IMR-90 (cell line): ENCODE measurements around the gene MTHFD2L. TPM values are rescaled to one million over a fixed set of nuclear protein-coding genes. Genes with fewer than 3 reads are reported as not detected.

Experiments
- ATAC-seq: fragments of 200-7000 bp; cut with Tn5 transposase; 2 replicates; pipeline ENCODE4 v1.9.1; 2020; ENCODE audit warnings: low read depth, mild to moderate bottlenecking, moderate library complexity
- BruUV-seq: library from RNA; stranded (reverse); fragments of 400-500 nt; replicated peaks from 2 replicates; lab custom pipeline; 2021; lab: Mats Ljungman, UMichigan
- CTCF ChIA-PET: fragments of 300-600 bp; formaldehyde crosslinking; extraction: SDS; loops from one replicate; lab custom pipeline; 2021; ENCODE audit warnings: antibody characterized with exemption; lab: Yijun Ruan, JAX
- POLR2A ChIA-PET: fragments of 300-600 bp; sonication (Branson Sonifier 250); formaldehyde crosslinking; loops from one replicate; lab custom pipeline; 2022; ENCODE audit warnings: antibody characterized with exemption; ENCODE audit not compliant: unreplicated experiment; lab: Charles Lee
- DNase-seq: peaks from one replicate; pipeline ENCODE4 v3.0.0; 2013
- H2AFZ ChIP-seq: replicated peaks from 2 replicates; pipeline ENCODE3; 2013; ENCODE audit warnings: low read length, mild to moderate bottlenecking; ENCODE audit not compliant: poor library complexity
- H2AK5ac ChIP-seq: 2 replicates; pipeline ENCODE4 v1.6.1; 2013; ENCODE audit warnings: low read depth, low read length, inconsistent platforms
- H2AK9ac ChIP-seq: replicated peaks from 2 replicates; pipeline ENCODE3; 2013; ENCODE audit warnings: mild to moderate bottlenecking, low read depth, low read length, moderate library complexity; ENCODE audit not compliant: poor library complexity
- H2BK120ac ChIP-seq: 2 replicates; pipeline ENCODE4 v1.6.1; 2013; ENCODE audit warnings: low read depth, low read length, inconsistent platforms
- H2BK15ac ChIP-seq: 3 replicates; pipeline ENCODE4 v1.6.1; 2013; ENCODE audit warnings: low read depth, low read length, inconsistent platforms
- H2BK20ac ChIP-seq: 2 replicates; pipeline ENCODE4 v1.6.1; 2013; ENCODE audit warnings: low read depth, mild to moderate bottlenecking, inconsistent platforms, low read length, moderate library complexity
- H2BK5ac ChIP-seq: 2 replicates; pipeline ENCODE4 v1.6.1; 2013; ENCODE audit warnings: mild to moderate bottlenecking, low read depth, low read length, inconsistent platforms; ENCODE audit not compliant: poor library complexity, severe bottlenecking
- H3K14ac ChIP-seq: replicated peaks from 2 replicates; pipeline ENCODE4 v1.6.1; 2013; ENCODE audit warnings: low read depth, low read length, inconsistent platforms
- H3K18ac ChIP-seq: 2 replicates; pipeline ENCODE4 v1.6.1; 2013; ENCODE audit warnings: low read depth, low read length, control low read depth
- H3K23ac ChIP-seq: 2 replicates; pipeline ENCODE4 v1.6.1; 2013; ENCODE audit warnings: low read depth, low read length, inconsistent platforms
- H3K27ac ChIP-seq: 2 replicates; pipeline ENCODE4 v1.5.1; 2013; ENCODE audit warnings: mild to moderate bottlenecking, control low read depth, low read length; ENCODE audit not compliant: insufficient read depth
- H3K27me3 ChIP-seq: 2 replicates; pipeline ENCODE4 v1.6.1; 2013; ENCODE audit warnings: low read length; ENCODE audit not compliant: control insufficient read depth, insufficient read depth
- H3K36me3 ChIP-seq: 2 replicates; pipeline ENCODE4 v1.6.1; 2013; ENCODE audit warnings: low read length, mixed read lengths; ENCODE audit not compliant: control insufficient read depth, insufficient read depth
- H3K4ac ChIP-seq: 2 replicates; pipeline ENCODE4 v1.6.1; 2013; ENCODE audit warnings: low read depth, low read length, inconsistent platforms
- H3K4me1 ChIP-seq: 2 replicates; pipeline ENCODE4 v1.6.1; 2013; ENCODE audit warnings: low read length, mixed read lengths; ENCODE audit not compliant: control insufficient read depth, insufficient read depth
- H3K4me2 ChIP-seq: 2 replicates; pipeline ENCODE4 v1.6.1; 2013; ENCODE audit warnings: low read depth, mild to moderate bottlenecking, control low read depth, low read length, moderate library complexity
- H3K4me3 ChIP-seq: 2 replicates; pipeline ENCODE4 v1.5.1; 2013; ENCODE audit warnings: low read depth, mild to moderate bottlenecking, control low read depth, low read length, moderate library complexity; ENCODE audit not compliant: insufficient read depth
- H3K56ac ChIP-seq: 2 replicates; pipeline ENCODE4 v1.6.1; 2013; ENCODE audit warnings: low read length, inconsistent platforms; ENCODE audit not compliant: insufficient read depth; ENCODE audit errors: extremely low read depth
- H3K79me1 ChIP-seq, 2 experiments: 2 replicates each; pipeline ENCODE4 v1.6.1; 2013; ENCODE audit warnings: low read length in 2 of 2, inconsistent platforms in 1 of 2, low read depth in 1 of 2
- H3K9ac ChIP-seq: 2 replicates; pipeline ENCODE4 v1.6.1; 2013; ENCODE audit warnings: low read depth, low read length, control low read depth
- H3K9me1 ChIP-seq: 2 replicates; pipeline ENCODE4 v1.6.1; 2013; ENCODE audit warnings: low read length, inconsistent platforms; ENCODE audit not compliant: insufficient read depth
- H3K9me3 ChIP-seq: 2 replicates; pipeline ENCODE4 v1.6.1; 2013; ENCODE audit warnings: low read length; ENCODE audit not compliant: control insufficient read depth, insufficient read depth
- H4K20me1 ChIP-seq: 2 replicates; pipeline ENCODE4 v1.6.1; 2013; ENCODE audit warnings: low read length, inconsistent platforms; ENCODE audit not compliant: insufficient read depth
- H4K5ac ChIP-seq: 2 replicates; pipeline ENCODE4 v1.6.1; 2013; ENCODE audit warnings: mild to moderate bottlenecking, low read depth, low read length, control low read depth
- H4K8ac ChIP-seq, 2 experiments: 2 replicates each; pipeline ENCODE4 v1.6.1; 2013; ENCODE audit warnings: low read depth in 2 of 2, low read length in 2 of 2, control low read depth in 1 of 2, inconsistent platforms in 1 of 2
- H4K91ac ChIP-seq: 2 replicates; pipeline ENCODE4 v1.6.1; 2013; ENCODE audit warnings: low read depth, low read length, inconsistent platforms; ENCODE audit not compliant: insufficient read depth
- CEBPB ChIP-seq: IDR thresholded peaks from 2 replicates; pipeline ENCODE4 v1.6.1; 2012; ENCODE audit warnings: low read depth, low read length, improper control_type of control experiment
- FOS ChIP-seq: fragments of 150-350 bp; IDR thresholded peaks from 2 replicates; pipeline ENCODE4 v1.6.1; 2016; ENCODE audit warnings: low read depth, low read length
- MAFK ChIP-seq: IDR thresholded peaks from 2 replicates; pipeline ENCODE4 v1.6.1; 2012; ENCODE audit warnings: low read depth, low read length, improper control_type of control experiment
- MAZ ChIP-seq: IDR thresholded peaks from 2 replicates; pipeline ENCODE4 v1.6.1; 2012; ENCODE audit warnings: low read depth, mild to moderate bottlenecking, low read length, improper control_type of control experiment, moderate library complexity, borderline replicate concordance
- POLR2A ChIP-seq: IDR thresholded peaks from 2 replicates; pipeline ENCODE4 v1.6.1; 2012; ENCODE audit warnings: mild to moderate bottlenecking, low read depth, low read length
- RFX5 ChIP-seq: IDR thresholded peaks from 2 replicates; pipeline ENCODE4 v1.8.0; 2012; ENCODE audit warnings: low read depth, mild to moderate bottlenecking, low read length, moderate library complexity
- USF2 ChIP-seq: fragments of 150-350 bp; IDR thresholded peaks from 2 replicates; pipeline ENCODE4 v1.6.1; 2017; ENCODE audit warnings: mild to moderate bottlenecking, antibody characterized with exemption, low read length, low read depth
- WGBS, 2 experiments: methylation state at CpG; one replicate each; pipeline versions ENCODE4 v1.1.5 to v1.1.7; 2013; ENCODE audit warnings: missing lambda C conversion rate in 2 of 2; ENCODE audit not compliant: insufficient read length in 1 of 2; ENCODE audit errors: extremely low coverage in 2 of 2; 5-methylcytosine and 5-hydroxymethylcytosine counted together
- dilution Hi-C: fragments of 300-500 bp; cut with HindIII; formaldehyde crosslinking; loops from one replicate; pipeline ENCODE4 v1.14.3; 2018; ENCODE audit warnings: low sequenced_read_pairs; ENCODE audit not compliant: unreplicated experiment
- in situ Hi-C: fragments of 300-500 bp; cut with MboI; formaldehyde crosslinking; loops from 3 replicates; pipeline ENCODE4 v1.14.3; 2019; ENCODE audit warnings: low sequenced_read_pairs, inconsistent platforms, mixed read lengths
- intact Hi-C: fragments of 100-400 bp; cut with micrococcal nuclease; formaldehyde crosslinking; loops from 2 replicates; pipeline ENCODE4 v1.10.0; 2022
- polyA plus RNA-seq, 3 experiments: library from polyadenylated mRNA; depleted of rRNA; stranded (reverse); fragments of >200 nt; gene quantifications; 2 replicates each; pipeline ENCODE4 v1.2.3, GENCODE V29; 2012; ENCODE audit warnings: low replicate concordance in 1 of 3
- total RNA-seq: library from RNA; depleted of rRNA; stranded (reverse); fragments of >200 nt; gene quantifications from 2 replicates; pipeline ENCODE4 v1.2.3, GENCODE V29; 2012

MTHFD2L gene
- total and polyA plus RNA-seq, 2 of the 4 experiments (the other 2 are of a cell fraction) = 2.8 to 4.3 TPM

- Histone ChIP-seq H3K14ac (peak overlapping the region; percentile 81), H3K27me3 (no peaks in the 10 kb centered on the region), H2BK5ac (peak overlapping the region; percentile 89), H3K9me1 (peaks cover 2% of the 10 kb centered on the region), H3K4me2 (peak overlapping the region; percentile 24; the same call in 1 of the 2 replicates), H3K36me3 (no peaks in the 10 kb centered on the region), H4K91ac (peak overlapping the region; percentile 88), H3K4me1 (peaks cover 10% of the 10 kb centered on the region), H3K9me3 (no peaks in the 10 kb centered on the region), H4K20me1 (peaks cover 3% of the 10 kb centered on the region; the same call in 1 of the 2 replicates), H2BK15ac (peak overlapping the region; percentile 67; the same call in 2 of the 3 replicates), H2AK9ac (no peak overlapping the region), H3K27ac (peak overlapping the region; percentile 66), H2AK5ac (peak overlapping the region; percentile 60; the same call in 1 of the 2 replicates), H3K79me1 (no peaks in the 10 kb centered on the region), H2BK120ac (peak overlapping the region; percentile 90), H3K23ac (peak overlapping the region; percentile 35; the same call in 1 of the 2 replicates), H4K5ac (0 out of 2 replicates have a peak overlapping the region, but pooled peaks have one; percentile 56), H4K8ac (peak overlapping the region; percentile 15 to 85; a peak in 3 of 4 replicates), H3K18ac (peak overlapping the region; percentile 69), H2BK20ac (peak overlapping the region; percentile 93), H3K56ac (peak overlapping the region; percentile 63), H2AFZ (no peak overlapping the region), H3K9ac (no peak overlapping the region), H3K4me3 (no peak overlapping the region), H3K4ac (peak overlapping the region; percentile 91)
- CTCF ChIA-PET = interaction anchor here (0.9 to 2.5 kb wide), 3 partner anchors 11 to 572 kb away, joined by 3 to 6 read pairs (median 5); partner anchors contain the start of gene CXCL2
- POLR2A ChIA-PET = no interaction called here
- in situ Hi-C loops (loop anchor here (10.0 to 25.0 kb wide), 3 partner anchors 385 to 798 kb away; no protein-coding TSS in a partner anchor), intact Hi-C loops (no loop called here), dilution Hi-C loops (no loop called here)
- BruUV-seq = no TSS peak
- WGBS, 2 experiments = no CpG with 5 or more reads among the region's 6 CpGs
- TF ChIP-seq CEBPB = peak; percentile 26; the same call in 1 of the 2 replicates
- TF ChIP-seq RFX5 = no peak
- TF ChIP-seq MAZ = no peak
- no peak for TF ChIP-seq USF2
- TF ChIP-seq POLR2A = peak; percentile 26; the same call in 1 of the 2 replicates
- peak; percentile 22; the same call in 1 of the 2 replicates for TF ChIP-seq MAFK
- peak; percentile 38; the same call in 1 of the 2 replicates for TF ChIP-seq FOS
- DNase-seq (peak; percentile 93), ATAC-seq (peak; percentile 43; the same call in 1 of the 2 replicates)
Measured at GRCh38 chr4:74109870-74110605, 47.9 kb upstream of the MTHFD2L start.
